ENCODE data around the gene EDDM13.

DNA sequence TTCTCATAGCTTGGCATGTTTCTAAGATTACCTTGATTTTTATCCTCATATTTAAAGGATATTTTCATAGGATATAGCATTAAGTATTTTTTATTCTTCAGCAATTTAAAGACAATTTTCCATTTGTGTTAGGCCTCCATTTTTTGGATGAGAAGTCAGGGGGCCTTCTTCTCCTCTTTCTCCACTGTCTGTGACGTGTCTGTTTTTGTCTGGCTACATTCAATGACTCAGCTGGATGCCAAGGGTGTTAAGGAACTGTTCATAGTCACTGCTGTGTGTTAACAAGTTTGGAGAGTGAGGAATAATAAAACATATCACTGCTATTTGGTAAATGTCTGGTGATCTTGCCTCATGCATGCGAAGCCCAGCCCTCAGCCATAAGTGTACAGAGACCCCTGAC is 84.4 kb downstream of the EDDM13 start:
- TF ChIP-seq POLR2A (IDR thresholded peaks at IDR 0.05; ENCODE audit: low read depth, low read length) (no peak), POLR2AphosphoS5 (IDR thresholded peaks at IDR 0.05; ENCODE audit: low read depth, low read length) (no peak), TAF1 (IDR thresholded peaks at IDR 0.05; ENCODE audit: borderline replicate concordance, low read depth, low read length) (no peak)

Data from GM12892 (cell line).